Measurements from ENCODE around the gene MYO1G.

Gene MYO1G

GRCh38 chr7:44958645-44959344 lies 20.0 kb downstream of the MYO1G start:
- Histone ChIP-seq H3K9me3 (ENCODE audit: control insufficient read depth, insufficient read depth, low read length) (no peaks in the 10 kb centered on the region), H3K27me3 (ENCODE audit: control insufficient read depth, insufficient read depth, low read length) (peaks cover 23% of the 10 kb centered on the region), H3K9ac (ENCODE audit: low read depth, low read length) (no peak overlapping the region), H3K36me3 (ENCODE audit: control insufficient read depth, insufficient read depth, low read length) (no peaks in the 10 kb centered on the region), H3K4me1 (ENCODE audit: control insufficient read depth, insufficient read depth, low read length) (no peaks in the 10 kb centered on the region), H3K4me3 (ENCODE audit: low read depth, low read length) (no peak overlapping the region)

- H3K9ac ChIP-seq (ENCODE audit: low read depth, low read length): no peak overlapping the region
- no peaks in the 10 kb centered on the region for H3K9me3 ChIP-seq (ENCODE audit: control insufficient read depth, insufficient read depth, low read length)
- peaks cover 8% of the 10 kb centered on the region for H3K27me3 ChIP-seq (ENCODE audit: control insufficient read depth, insufficient read depth, low read length)
- no peak overlapping the region for H3K4me3 ChIP-seq (ENCODE audit: low read depth, low read length)
- H3K36me3 ChIP-seq (ENCODE audit: control insufficient read depth, insufficient read depth, low read length): no peaks in the 10 kb centered on the region
- no peaks in the 10 kb centered on the region for H3K4me1 ChIP-seq (ENCODE audit: control insufficient read depth, insufficient read depth, low read length)
These were observed 22.6 kb downstream of the MYO1G start for GRCh38 chr7:44956157-44956766.

GRCh38 chr7:44955733-44956132 lies 23.1 kb downstream of the MYO1G start:
- Histone ChIP-seq H3K9ac (ENCODE audit: low read depth, low read length) (no peak overlapping the region), H3K36me3 (ENCODE audit: control insufficient read depth, insufficient read depth, low read length) (no peaks in the 10 kb centered on the region)

GRCh38 chr7:44953156-44953555 lies 25.7 kb downstream of the MYO1G start:
- H3K9me3 ChIP-seq (ENCODE audit: control insufficient read depth, insufficient read depth, low read length): no peaks in the 10 kb centered on the region
- no peak overlapping the region for H3K9ac ChIP-seq (ENCODE audit: low read depth, low read length)
- no peaks in the 10 kb centered on the region for H3K27me3 ChIP-seq (ENCODE audit: control insufficient read depth, insufficient read depth, low read length)
- no peaks in the 10 kb centered on the region for H3K4me1 ChIP-seq (ENCODE audit: control insufficient read depth, insufficient read depth, low read length)
- H3K36me3 ChIP-seq (ENCODE audit: control insufficient read depth, insufficient read depth, low read length): no peaks in the 10 kb centered on the region
- no peak overlapping the region for H3K4me3 ChIP-seq (ENCODE audit: low read depth, low read length)

More at GRCh38 chr7:44955733-44956132, 23.1 kb downstream of the MYO1G start:
- Histone ChIP-seq H3K4me3 (ENCODE audit: low read depth, low read length) (no peak overlapping the region), H3K9me3 (ENCODE audit: control insufficient read depth, insufficient read depth, low read length) (no peaks in the 10 kb centered on the region), H3K4me1 (ENCODE audit: control insufficient read depth, insufficient read depth, low read length) (no peaks in the 10 kb centered on the region), H3K27me3 (ENCODE audit: control insufficient read depth, insufficient read depth, low read length) (peaks cover 8% of the 10 kb centered on the region)

GRCh38 chr7:44949303-44949702 lies 29.5 kb downstream of the MYO1G start:
- H3K9ac ChIP-seq (ENCODE audit: low read depth, low read length): no peak overlapping the region
- H3K4me3 ChIP-seq (ENCODE audit: low read depth, low read length): no peak overlapping the region
- H3K4me1 ChIP-seq (ENCODE audit: control insufficient read depth, insufficient read depth, low read length): no peaks in the 10 kb centered on the region
- H3K27me3 ChIP-seq (ENCODE audit: control insufficient read depth, insufficient read depth, low read length): no peaks in the 10 kb centered on the region
- H3K9me3 ChIP-seq (ENCODE audit: control insufficient read depth, insufficient read depth, low read length): no peaks in the 10 kb centered on the region
- no peaks in the 10 kb centered on the region for H3K36me3 ChIP-seq (ENCODE audit: control insufficient read depth, insufficient read depth, low read length)

GRCh38 chr7:44945479-44945878 lies 33.3 kb downstream of the MYO1G start:
- H3K36me3 ChIP-seq (ENCODE audit: control insufficient read depth, insufficient read depth, low read length): no peaks in the 10 kb centered on the region
- H3K4me1 ChIP-seq (ENCODE audit: control insufficient read depth, insufficient read depth, low read length): no peaks in the 10 kb centered on the region
- H3K9ac ChIP-seq (ENCODE audit: low read depth, low read length): no peak overlapping the region
- no peaks in the 10 kb centered on the region for H3K9me3 ChIP-seq (ENCODE audit: control insufficient read depth, insufficient read depth, low read length)
- H3K4me3 ChIP-seq (ENCODE audit: low read depth, low read length): no peak overlapping the region
- H3K27me3 ChIP-seq (ENCODE audit: control insufficient read depth, insufficient read depth, low read length): no peaks in the 10 kb centered on the region

- Histone ChIP-seq H3K4me1 (ENCODE audit: control insufficient read depth, insufficient read depth, low read length) (no peaks in the 10 kb centered on the region), H3K9me3 (ENCODE audit: control insufficient read depth, insufficient read depth, low read length) (no peaks in the 10 kb centered on the region), H3K9ac (ENCODE audit: low read depth, low read length) (no peak overlapping the region), H3K27me3 (ENCODE audit: control insufficient read depth, insufficient read depth, low read length) (no peaks in the 10 kb centered on the region), H3K4me3 (ENCODE audit: low read depth, low read length) (no peak overlapping the region), H3K36me3 (ENCODE audit: control insufficient read depth, insufficient read depth, low read length) (no peaks in the 10 kb centered on the region)
These were observed 34.0 kb downstream of the MYO1G start for GRCh38 chr7:44944821-44945220.

GRCh38 chr7:44943631-44944030 lies 35.2 kb downstream of the MYO1G start:
- H3K27me3 ChIP-seq (ENCODE audit: control insufficient read depth, insufficient read depth, low read length): no peaks in the 10 kb centered on the region
- no peak overlapping the region for H3K4me3 ChIP-seq (ENCODE audit: low read depth, low read length)
- no peak overlapping the region for H3K9ac ChIP-seq (ENCODE audit: low read depth, low read length)
- H3K9me3 ChIP-seq (ENCODE audit: control insufficient read depth, insufficient read depth, low read length): no peaks in the 10 kb centered on the region
- no peaks in the 10 kb centered on the region for H3K4me1 ChIP-seq (ENCODE audit: control insufficient read depth, insufficient read depth, low read length)
- H3K36me3 ChIP-seq (ENCODE audit: control insufficient read depth, insufficient read depth, low read length): no peaks in the 10 kb centered on the region

GRCh38 chr7:44937426-44937825 lies 41.4 kb downstream of the MYO1G start:
- H3K9me3 ChIP-seq (ENCODE audit: control insufficient read depth, insufficient read depth, low read length): no peaks in the 10 kb centered on the region
- no peak overlapping the region for H3K4me3 ChIP-seq (ENCODE audit: low read depth, low read length)
- H3K36me3 ChIP-seq (ENCODE audit: control insufficient read depth, insufficient read depth, low read length): no peaks in the 10 kb centered on the region
- no peaks in the 10 kb centered on the region for H3K4me1 ChIP-seq (ENCODE audit: control insufficient read depth, insufficient read depth, low read length)
- H3K27me3 ChIP-seq (ENCODE audit: control insufficient read depth, insufficient read depth, low read length): no peaks in the 10 kb centered on the region
- no peak overlapping the region for H3K9ac ChIP-seq (ENCODE audit: low read depth, low read length)

GRCh38 chr7:44936322-44936721 lies 42.5 kb downstream of the MYO1G start:
- Histone ChIP-seq H3K9ac (ENCODE audit: low read depth, low read length) (no peak overlapping the region), H3K4me3 (ENCODE audit: low read depth, low read length) (no peak overlapping the region), H3K4me1 (ENCODE audit: control insufficient read depth, insufficient read depth, low read length) (no peaks in the 10 kb centered on the region), H3K9me3 (ENCODE audit: control insufficient read depth, insufficient read depth, low read length) (no peaks in the 10 kb centered on the region), H3K36me3 (ENCODE audit: control insufficient read depth, insufficient read depth, low read length) (no peaks in the 10 kb centered on the region), H3K27me3 (ENCODE audit: control insufficient read depth, insufficient read depth, low read length) (no peaks in the 10 kb centered on the region)

GRCh38 chr7:44935583-44935982 lies 43.2 kb downstream of the MYO1G start:
- no peak overlapping the region for H3K4me3 ChIP-seq (ENCODE audit: low read depth, low read length)
- no peaks in the 10 kb centered on the region for H3K27me3 ChIP-seq (ENCODE audit: control insufficient read depth, insufficient read depth, low read length)
- no peaks in the 10 kb centered on the region for H3K4me1 ChIP-seq (ENCODE audit: control insufficient read depth, insufficient read depth, low read length)
- H3K36me3 ChIP-seq (ENCODE audit: control insufficient read depth, insufficient read depth, low read length): no peaks in the 10 kb centered on the region
- H3K9me3 ChIP-seq (ENCODE audit: control insufficient read depth, insufficient read depth, low read length): no peaks in the 10 kb centered on the region
- H3K9ac ChIP-seq (ENCODE audit: low read depth, low read length): no peak overlapping the region

GRCh38 chr7:44935016-44935415 lies 43.8 kb downstream of the MYO1G start:
- Histone ChIP-seq H3K9me3 (ENCODE audit: control insufficient read depth, insufficient read depth, low read length) (no peaks in the 10 kb centered on the region), H3K36me3 (ENCODE audit: control insufficient read depth, insufficient read depth, low read length) (no peaks in the 10 kb centered on the region), H3K27me3 (ENCODE audit: control insufficient read depth, insufficient read depth, low read length) (no peaks in the 10 kb centered on the region), H3K4me1 (ENCODE audit: control insufficient read depth, insufficient read depth, low read length) (no peaks in the 10 kb centered on the region), H3K9ac (ENCODE audit: low read depth, low read length) (no peak overlapping the region), H3K4me3 (ENCODE audit: low read depth, low read length) (no peak overlapping the region)

Data from iPS-15b (cell line).